Measurements from ENCODE around the gene GAMT. TPM values are rescaled to one million over a fixed set of nuclear protein-coding genes. Genes with fewer than 3 reads are reported as not detected.
A peak's percentile ranks its signal among the peaks of the same experiment; 100 is the strongest.

The GAMT gene
- total and polyA plus RNA-seq, 2 of the 13 experiments (the other 11 are each of a cell fraction or from before 2014, with no cell fraction given), result 115 to 124 TPM

GRCh38 chr19:1438035-1438932 is 36.9 kb upstream of the GAMT start, which contains the start of gene RPS15 (continued):
- TF ChIP-seq TFDP2 (CRISPR knock-in tag; IDR thresholded peaks at IDR 0.05) (peak; percentile 86), KIAA2018 (CRISPR knock-in tag; IDR thresholded peaks at IDR 0.05; ENCODE audit: borderline replicate concordance) (0 out of 2 replicates have a peak, but pooled peaks have one; percentile 93), ZNF354B (CRISPR knock-in tag; IDR thresholded peaks at IDR 0.05) (no peak), NFE2 (CRISPR knock-in tag; IDR thresholded peaks at IDR 0.05) (no peak), ZNF652 (CRISPR knock-in tag; IDR thresholded peaks at IDR 0.05; ENCODE audit: borderline replicate concordance, low read depth) (no peak; the same call in 1 of the 2 replicates), FOXJ3 (CRISPR knock-in tag; IDR thresholded peaks at IDR 0.05; ENCODE audit: borderline replicate concordance) (peak; percentile 73; the same call in 1 of the 2 replicates), MIER3 (CRISPR knock-in tag; IDR thresholded peaks at IDR 0.05; ENCODE audit: borderline replicate concordance) (peak; percentile 99), FLYWCH1 (CRISPR knock-in tag; IDR thresholded peaks at IDR 0.05) (no peak), LCORL (IDR thresholded peaks at IDR 0.05) (peak; percentile 66; the same call in 1 of the 2 replicates), LCORL (CRISPR knock-in tag; IDR thresholded peaks at IDR 0.05) (peak; percentile 86), ZNF136 (CRISPR knock-in tag; IDR thresholded peaks at IDR 0.05; ENCODE audit: low read depth) (no peak), PRPF4 (IDR thresholded peaks at IDR 0.05; ENCODE audit: low read depth, low read length, poor library complexity, severe bottlenecking) (no peak), MTF2 (CRISPR knock-in tag; IDR thresholded peaks at IDR 0.05; ENCODE audit: borderline replicate concordance) (no peak), SNAPC2 (CRISPR knock-in tag; IDR thresholded peaks at IDR 0.05) (no peak), GABPA (IDR thresholded peaks at IDR 0.05; ENCODE audit: low read depth, low read length) (peak; percentile 92), GABPA (CRISPR knock-in tag; IDR thresholded peaks at IDR 0.05; ENCODE audit: low read depth) (peak; percentile 96), CAMTA2 (CRISPR knock-in tag; IDR thresholded peaks at IDR 0.05; ENCODE audit: borderline replicate concordance) (no peak)
- TF ChIP-seq, protein P1, sequence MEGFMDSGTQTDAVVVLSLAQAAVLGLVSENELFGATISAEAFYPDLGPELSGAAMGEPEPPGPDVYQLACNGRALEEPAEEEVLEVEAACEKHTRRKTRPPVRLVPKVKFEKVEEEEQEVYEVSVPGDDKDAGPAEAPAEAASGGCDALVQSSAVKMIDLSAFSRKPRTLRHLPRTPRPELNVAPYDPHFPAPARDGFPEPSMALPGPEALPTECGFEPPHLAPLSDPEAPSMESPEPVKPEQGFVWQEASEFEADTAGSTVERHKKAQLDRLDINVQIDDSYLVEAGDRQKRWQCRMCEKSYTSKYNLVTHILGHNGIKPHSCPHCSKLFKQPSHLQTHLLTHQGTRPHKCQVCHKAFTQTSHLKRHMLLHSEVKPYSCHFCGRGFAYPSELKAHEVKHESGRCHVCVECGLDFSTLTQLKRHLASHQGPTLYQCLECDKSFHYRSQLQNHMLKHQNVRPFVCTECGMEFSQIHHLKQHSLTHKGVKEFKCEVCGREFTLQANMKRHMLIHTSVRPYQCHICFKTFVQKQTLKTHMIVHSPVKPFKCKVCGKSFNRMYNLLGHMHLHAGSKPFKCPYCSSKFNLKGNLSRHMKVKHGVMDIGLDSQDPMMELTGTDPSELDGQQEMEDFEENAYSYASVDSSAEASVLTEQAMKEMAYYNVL (CRISPR knock-in tag; IDR thresholded peaks at IDR 0.05; ENCODE audit: borderline replicate concordance), result peak; percentile 87; the same call in 1 of the 2 replicates

All from HepG2 (cell line).